Kidney (tissue), 14 donors: Measurements from ENCODE around the gene SPSB3. TPM values are rescaled to one million over a fixed set of nuclear protein-coding genes. Genes with fewer than 3 reads are reported as not detected.

ENCODE experiments used
- DNase-seq, 5 donors: peaks; one replicate each; pipeline ENCODE4 v3.0.0-alpha.2; 2013 to 2020
- FAIRE-seq: peaks from 2 replicates; lab custom pipeline; 2012; peaks lifted over from hg19 to GRCh38; lab: Jason Lieb, UNC
- H3K27ac ChIP-seq, 2 donors: one replicate each; pipeline ENCODE4 v1.7.0; 2013; ENCODE audit warnings: low read depth in 2 of 2, low read length in 2 of 2, inconsistent platforms in 1 of 2
- H3K27me3 ChIP-seq: one replicate; pipeline ENCODE4 v1.7.1; 2013; ENCODE audit warnings: low read length, inconsistent platforms; ENCODE audit not compliant: control insufficient read depth, insufficient read depth
- H3K36me3 ChIP-seq, 3 donors: one replicate each; pipeline versions ENCODE4 v1.7.0 to v1.7.1; 2013; ENCODE audit warnings: low read length in 3 of 3, control low read depth in 1 of 3, inconsistent platforms in 1 of 3; ENCODE audit not compliant: insufficient read depth in 3 of 3, control insufficient read depth in 2 of 3
- H3K4me1 ChIP-seq, 3 donors: one replicate each; pipeline versions ENCODE4 v1.7.0 to v1.7.1; 2013; ENCODE audit warnings: low read length in 3 of 3, inconsistent platforms in 1 of 3, low read depth in 1 of 3; ENCODE audit not compliant: control insufficient read depth in 2 of 3, insufficient read depth in 2 of 3
- H3K4me3 ChIP-seq, 3 donors: one replicate each; pipeline versions ENCODE4 v1.7.0 to v1.8.1; 2013; ENCODE audit warnings: low read length in 3 of 3, control low read depth in 1 of 3, inconsistent platforms in 1 of 3
- H3K9ac ChIP-seq, 3 donors: one replicate each; pipeline versions ENCODE4 v1.7.0 to v1.7.1; 2013; ENCODE audit warnings: low read length in 3 of 3, control low read depth in 1 of 3, inconsistent platforms in 1 of 3
- H3K9me3 ChIP-seq, 3 donors: one replicate each; pipeline versions ENCODE4 v1.7.0 to v1.7.1; 2013; ENCODE audit warnings: low read length in 3 of 3, control low read depth in 1 of 3, inconsistent platforms in 1 of 3; ENCODE audit not compliant: control insufficient read depth in 2 of 3, insufficient read depth in 1 of 3
- CTCF ChIP-seq: IDR thresholded peaks from 3 replicates; pipeline ENCODE4 v1.5.1; 2012; ENCODE audit warnings: mild to moderate bottlenecking, moderate library complexity, borderline replicate concordance; ENCODE audit not compliant: insufficient read depth; ENCODE audit errors: extremely low read depth
- intact Hi-C: fragments of 100-400 bp; cut with DNase I; formaldehyde crosslinking; loops from one replicate; pipeline ENCODE4 v1.11.1; 2022
- polyA plus RNA-seq: library from polyadenylated mRNA; stranded (reverse); fragments of 350-450 nt; fragmentation: Illumina TruSeq; extraction: RNeasy Lipid Tissue Mini Kit (QIAGEN cat#74804); gene quantifications from one replicate; pipeline ENCODE4 v1.2.3, GENCODE V29; 2014; ENCODE audit warnings: low read depth, low replicate concordance; ENCODE audit not compliant: insufficient read depth
- total RNA-seq: library from RNA; stranded (reverse); fragmentation: NEBNext Ultra II Directional; extraction: Animal tissue kit (Norgen Biotek cat#: 25700); gene quantifications from one replicate; pipeline ENCODE4 v1.2.1, GENCODE V29; 2021
- donor health status: control.
- donor health status: control.
- donor health status: control.
- donor health status: control.
- donor health status: control.
- donor health status: DM: yes; HTN: yes; CAD: no.
- donor health status: Normal renal cell carcinoma (clear cell type).

Gene SPSB3
- total and polyA plus RNA-seq, 2 donors from 2014 or later, result 55.1 to 57.7 TPM

- no peak overlapping the region for H3K9ac ChIP-seq
- FAIRE-seq (no peak), DNase-seq (no peak)
- H3K9me3 ChIP-seq, result no peaks in the 10 kb centered on the region
- H3K4me3 ChIP-seq, result no peak overlapping the region
- peaks cover 0 to 30% (median 8%) of the 10 kb centered on the region in 3 donors for H3K36me3 ChIP-seq
- peaks cover 0 to 13% (median 0%) of the 10 kb centered on the region in 3 donors for H3K4me1 ChIP-seq
- no peak for TF ChIP-seq CTCF
- H3K27ac ChIP-seq, result no peak overlapping the region
- intact Hi-C loops, result no loop called here
- no peaks in the 10 kb centered on the region for H3K27me3 ChIP-seq
Observed at GRCh38 chr16:1822801-1823200, 40.4 kb upstream of the SPSB3 start.

DNA sequence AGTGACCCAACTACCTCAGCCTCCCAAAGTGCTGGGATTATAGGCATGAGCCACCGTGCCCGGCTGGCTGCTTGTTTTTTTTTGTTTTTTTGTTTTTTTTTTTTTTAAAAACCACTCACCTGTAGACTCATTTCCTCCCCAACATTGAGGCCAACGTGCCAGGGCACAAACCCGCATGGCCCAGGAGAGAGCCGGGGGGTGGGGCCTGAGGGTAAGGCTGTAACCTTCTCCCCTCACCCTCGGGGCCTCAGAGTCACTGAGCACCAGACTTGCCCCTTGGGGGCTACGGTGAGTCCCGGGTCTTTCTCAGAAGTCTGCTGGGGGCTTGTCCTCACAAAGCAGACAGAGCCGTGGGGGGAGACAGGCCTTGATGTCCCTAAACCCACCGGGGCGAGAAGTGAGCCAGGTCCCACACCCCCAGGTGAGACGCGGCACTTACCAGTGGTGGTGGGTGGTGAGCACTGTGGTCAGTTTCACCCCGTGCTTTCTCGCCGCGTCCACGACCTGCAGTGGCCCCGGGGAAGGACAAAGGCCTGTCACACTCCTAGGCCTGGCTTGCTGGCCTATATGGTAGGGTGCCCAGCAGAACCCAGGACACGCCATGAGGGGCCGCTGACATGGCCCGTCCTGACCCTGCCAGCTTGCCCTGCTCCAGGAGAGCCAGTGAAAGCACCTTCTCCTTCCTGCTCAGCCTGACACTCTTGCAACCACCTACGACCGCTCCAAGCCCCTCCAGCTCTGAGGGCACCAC is 39.7 kb upstream of the SPSB3 start:
- Histone ChIP-seq H3K36me3 (peaks cover 0 to 30% (median 8%) of the 10 kb centered on the region in 3 donors), H3K4me3 (no peak overlapping the region), H3K9ac (no peak overlapping the region), H3K27me3 (no peaks in the 10 kb centered on the region), H3K4me1 (peaks cover 0 to 13% (median 0%) of the 10 kb centered on the region in 3 donors), H3K9me3 (no peaks in the 10 kb centered on the region), H3K27ac (no peak overlapping the region)
- intact Hi-C loops, result no loop called here
- FAIRE-seq (no peak), DNase-seq (no peak)
- TF ChIP-seq CTCF, result no peak

DNA sequence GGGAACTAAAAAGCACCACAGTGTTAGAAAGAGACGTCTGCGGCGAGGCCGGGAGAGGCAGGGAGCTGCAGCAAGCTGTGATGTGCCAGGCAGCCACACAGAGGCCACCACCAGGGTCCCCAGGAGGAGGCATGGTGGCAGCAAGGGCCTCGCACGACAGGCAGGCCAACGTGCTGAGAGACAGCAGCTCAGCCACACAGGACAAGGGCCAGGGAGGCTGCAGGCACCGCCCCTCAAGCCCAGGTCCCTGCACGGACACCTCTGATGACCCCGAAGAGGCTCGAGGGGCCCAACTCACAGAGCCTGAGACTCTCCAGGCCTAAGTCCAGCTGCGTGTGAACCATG is 38.5 kb upstream of the SPSB3 start:
- H3K4me1 ChIP-seq, result peaks cover 0 to 12% (median 0%) of the 10 kb centered on the region in 3 donors
- H3K36me3 ChIP-seq, result peaks cover 0 to 38% (median 11%) of the 10 kb centered on the region in 3 donors

More for the DNA sequence above, 38.5 kb upstream of the SPSB3 start:
- no peak for FAIRE-seq
- Histone ChIP-seq H3K4me3 (no peak overlapping the region), H3K9me3 (no peaks in the 10 kb centered on the region), H3K9ac (no peak overlapping the region), H3K27me3 (no peaks in the 10 kb centered on the region), H3K27ac (no peak overlapping the region)
- no peak for TF ChIP-seq CTCF
- no peak for DNase-seq
- intact Hi-C loops, result no loop called here
